CD4-positive, alpha-beta T cell (primary cell): ENCODE results near the gene HSD17B4. TPM values are rescaled to one million over a fixed set of nuclear protein-coding genes. Genes with fewer than 3 reads are reported as not detected.
"Not testable (repeated sequence)": the region's sequence is repeated elsewhere in the genome, so short reads cannot be mapped to it uniquely, and the experiment has no call there.

Source experiments
- ATAC-seq: fragments of 200-7000 bp; cut with Tn5 transposase; one replicate; pipeline ENCODE4 v1.10.0; 2022; ENCODE audit warnings: mild to moderate bottlenecking; ENCODE audit not compliant: poor library complexity
- CTCF ChIA-PET: fragments of 350-600 bp; sonication (Branson Sonifier 250); formaldehyde crosslinking; loops from one replicate; lab custom pipeline; 2021; ENCODE audit warnings: antibody characterized with exemption, inconsistent platforms; lab: Charles Lee
- POLR2A ChIA-PET: fragments of 350-600 bp; sonication (Branson Sonifier 250); formaldehyde crosslinking; loops from one replicate; lab custom pipeline; 2021; ENCODE audit warnings: antibody characterized with exemption, inconsistent platforms; lab: Charles Lee
- DNase-seq, 14 experiments: peaks; one replicate each; pipeline ENCODE4 v3.0.0-alpha.2; 2013 to 2020; ENCODE audit warnings: mixed read lengths in 2 of 14
- H3K27ac ChIP-seq, 2 donors: one replicate each; pipeline versions ENCODE4 v1.5.1 to v1.7.0; 2013; ENCODE audit warnings: low read length in 2 of 2, low read depth in 1 of 2, mild to moderate bottlenecking in 1 of 2
- H3K27me3 ChIP-seq, 2 experiments: 1 replicate in 1 of 2; 2 replicates in 1 of 2; pipeline versions ENCODE4 v1.6.1 to v1.7.0; 2013; ENCODE audit warnings: low read length in 2 of 2, control low read depth in 1 of 2, mild to moderate bottlenecking in 1 of 2, moderate library complexity in 1 of 2; ENCODE audit not compliant: insufficient read depth in 2 of 2, control insufficient read depth in 1 of 2
- H3K36me3 ChIP-seq: one replicate; pipeline ENCODE4 v1.6.1; 2013; ENCODE audit warnings: low read length, control low read depth; ENCODE audit not compliant: insufficient read depth
- H3K4me1 ChIP-seq: one replicate; pipeline ENCODE4 v1.6.1; 2013; ENCODE audit warnings: low read length, control low read depth; ENCODE audit not compliant: insufficient read depth
- H3K4me3 ChIP-seq: one replicate; pipeline ENCODE4 v1.5.1; 2013; ENCODE audit warnings: mild to moderate bottlenecking, low read length, moderate library complexity
- H3K9me3 ChIP-seq, 2 experiments: 1 replicate in 1 of 2; 2 replicates in 1 of 2; pipeline versions ENCODE4 v1.6.1 to v1.7.0; 2013; ENCODE audit warnings: low read length in 2 of 2, mild to moderate bottlenecking in 2 of 2, control low read depth in 1 of 2, moderate library complexity in 1 of 2; ENCODE audit not compliant: control insufficient read depth in 1 of 2, insufficient read depth in 1 of 2
- H3K27ac Mint-ChIP-seq: one replicate; pipeline ENCODE4 v1.8.0; 2020; ENCODE audit warnings: mixed read lengths
- H3K27me3 Mint-ChIP-seq: one replicate; pipeline ENCODE4 v1.8.0; 2021; ENCODE audit warnings: mixed read lengths
- H3K36me3 Mint-ChIP-seq: one replicate; pipeline ENCODE4 v1.8.0; 2021; ENCODE audit warnings: low read depth, mixed read lengths
- H3K4me1 Mint-ChIP-seq: one replicate; pipeline ENCODE4 v1.8.0; 2021; ENCODE audit warnings: low read depth, mixed read lengths
- H3K4me3 Mint-ChIP-seq: one replicate; pipeline ENCODE4 v1.8.0; 2020; ENCODE audit warnings: mild to moderate bottlenecking, mixed read lengths
- H3K9me3 Mint-ChIP-seq: one replicate; pipeline ENCODE4 v1.8.0; 2020; ENCODE audit warnings: mixed read lengths
- CTCF ChIP-seq: fragments of 200-600 bp; IDR thresholded peaks from one replicate; pipeline ENCODE4 v1.8.0; 2022; ENCODE audit warnings: antibody characterized with exemption, mild to moderate bottlenecking
- intact Hi-C, 2 experiments: fragments of 100-400 bp; cut with DNase I in 1 of 2; cut with micrococcal nuclease in 1 of 2; formaldehyde crosslinking; loops; one replicate each; pipeline versions ENCODE4 v1.15.1 to v1.9.0; 2023 to 2025; cut with DNase I, micrococcal nuclease
- total RNA-seq, 174 experiments: library from RNA in 2 of 174; stranded (reverse) in 2 of 174; gene quantifications; one replicate each; pipeline ENCODE4 v1.2.3 and lab custom pipeline; 2021 to 2026

The HSD17B4 gene
- total RNA-seq, 2 experiments from 2014 or later = 11.9 to 13.1 TPM

- H3K27ac ChIP-seq = no peak overlapping the region
- no peak overlapping the region for H3K4me3 ChIP-seq
- ChIA-PET POLR2A (interaction anchor here (1.6 kb wide), 1 partner anchor 447 kb away, joined by 6 read pairs; the partner anchor contains the start of gene DTWD2), CTCF (interaction anchor here (0.6 to 1.4 kb wide), 6 partner anchors 10 to 448 kb away, joined by 3 to 8 read pairs (median 3); partner anchors contain the start of gene DTWD2)
- no peaks in the 10 kb centered on the region for H3K36me3 ChIP-seq
- H3K27me3 ChIP-seq = peaks cover 0 to 5% of the 10 kb centered on the region in 2 experiments
- H3K36me3 Mint-ChIP-seq = no peaks in the 10 kb centered on the region
- no peaks in the 10 kb centered on the region for H3K9me3 Mint-ChIP-seq
- intact Hi-C loops = loop anchor here (1.0 to 5.0 kb wide), 4 partner anchors 413 to 448 kb away; partner anchors contain the start of gene DTWD2 (in 2 of the 2)
- TF ChIP-seq CTCF = peak; percentile 65
- H3K27me3 Mint-ChIP-seq = peaks cover 49% of the 10 kb centered on the region
- H3K4me3 Mint-ChIP-seq = no peak overlapping the region
- peaks cover 10% of the 10 kb centered on the region for H3K4me1 ChIP-seq
- ATAC-seq (peak; percentile 83), DNase-seq (peak; percentile 58 to 82 (median 67))
- peaks cover 7% of the 10 kb centered on the region for H3K4me1 Mint-ChIP-seq
- no peak overlapping the region for H3K27ac Mint-ChIP-seq
- H3K9me3 ChIP-seq = peaks cover 0 to 5% of the 10 kb centered on the region in 2 experiments
Observed at GRCh38 chr5:119435436-119436132, 16.7 kb upstream of the HSD17B4 start.

- H3K27me3 Mint-ChIP-seq = peaks cover 54% of the 10 kb centered on the region
- H3K4me1 Mint-ChIP-seq, CTCF ChIA-PET, H3K36me3 Mint-ChIP-seq, H3K4me3 Mint-ChIP-seq, H3K27me3 ChIP-seq, H3K27ac ChIP-seq, ATAC-seq, H3K9me3 Mint-ChIP-seq, H3K4me1 ChIP-seq, H3K4me3 ChIP-seq, DNase-seq, H3K27ac Mint-ChIP-seq, H3K9me3 ChIP-seq, H3K36me3 ChIP-seq: not testable (repeated sequence)
- intact Hi-C loops = loop anchor here in 1 of 2 experiments (5.0 kb wide), 1 partner anchor 451 kb away; the partner anchor contains the start of gene DTWD2
- POLR2A ChIA-PET = interaction anchor here (0.6 kb wide), 1 partner anchor 197 kb away, joined by 3 read pairs; no protein-coding TSS in a partner anchor
Observed at GRCh38 chr5:119437785-119438586, 14.3 kb upstream of the HSD17B4 start.

- intact Hi-C loops = loop anchor here in 1 of 2 experiments (5.0 kb wide), 1 partner anchor 451 kb away; the partner anchor contains the start of gene DTWD2
- H3K27ac ChIP-seq, H3K4me1 Mint-ChIP-seq, H3K27ac Mint-ChIP-seq, H3K4me3 Mint-ChIP-seq, CTCF ChIA-PET, POLR2A ChIA-PET, DNase-seq, H3K9me3 ChIP-seq, H3K9me3 Mint-ChIP-seq, H3K36me3 ChIP-seq, H3K36me3 Mint-ChIP-seq, H3K4me1 ChIP-seq, H3K4me3 ChIP-seq, H3K27me3 ChIP-seq, ATAC-seq: not testable (repeated sequence)
- peaks cover 54% of the 10 kb centered on the region for H3K27me3 Mint-ChIP-seq
Observed at GRCh38 chr5:119438587-119438917, 13.7 kb upstream of the HSD17B4 start.
